ENCODE results near the gene CASZ1. TPM values are rescaled to one million over a fixed set of nuclear protein-coding genes. Genes with fewer than 3 reads are reported as not detected.

The CASZ1 gene
- total RNA-seq, 1 experiment from 2014 or later: 15.2 TPM

DNA sequence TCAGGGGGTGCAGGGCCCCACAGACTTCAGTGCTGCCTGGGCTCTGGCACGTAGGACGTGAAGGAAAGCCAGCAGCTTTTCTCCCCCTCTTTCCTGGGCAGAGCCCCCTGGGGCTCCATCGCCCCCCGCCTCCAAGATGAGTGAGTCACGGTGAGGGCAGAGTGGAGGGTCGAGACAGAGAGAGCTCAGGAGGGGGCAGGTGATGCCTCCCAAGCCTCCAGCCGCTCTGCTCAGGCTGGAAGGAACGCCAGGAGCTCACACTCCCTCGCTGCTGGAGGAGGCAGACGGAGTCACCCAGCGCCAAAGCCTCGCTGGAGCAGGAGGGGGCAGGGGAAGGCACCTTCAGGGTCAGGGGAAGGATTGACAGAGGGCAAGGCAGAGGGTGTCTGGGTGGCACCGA is 119.5 kb downstream of the CASZ1 start:
- ChIA-PET CTCF (no interaction called here), POLR2A (ENCODE audit: unreplicated experiment) (no interaction called here)
- no peak for TF ChIP-seq EZH2 (IDR thresholded peaks at IDR 0.05; ENCODE audit: low read depth)
- TF ChIP-seq, protein P1, sequence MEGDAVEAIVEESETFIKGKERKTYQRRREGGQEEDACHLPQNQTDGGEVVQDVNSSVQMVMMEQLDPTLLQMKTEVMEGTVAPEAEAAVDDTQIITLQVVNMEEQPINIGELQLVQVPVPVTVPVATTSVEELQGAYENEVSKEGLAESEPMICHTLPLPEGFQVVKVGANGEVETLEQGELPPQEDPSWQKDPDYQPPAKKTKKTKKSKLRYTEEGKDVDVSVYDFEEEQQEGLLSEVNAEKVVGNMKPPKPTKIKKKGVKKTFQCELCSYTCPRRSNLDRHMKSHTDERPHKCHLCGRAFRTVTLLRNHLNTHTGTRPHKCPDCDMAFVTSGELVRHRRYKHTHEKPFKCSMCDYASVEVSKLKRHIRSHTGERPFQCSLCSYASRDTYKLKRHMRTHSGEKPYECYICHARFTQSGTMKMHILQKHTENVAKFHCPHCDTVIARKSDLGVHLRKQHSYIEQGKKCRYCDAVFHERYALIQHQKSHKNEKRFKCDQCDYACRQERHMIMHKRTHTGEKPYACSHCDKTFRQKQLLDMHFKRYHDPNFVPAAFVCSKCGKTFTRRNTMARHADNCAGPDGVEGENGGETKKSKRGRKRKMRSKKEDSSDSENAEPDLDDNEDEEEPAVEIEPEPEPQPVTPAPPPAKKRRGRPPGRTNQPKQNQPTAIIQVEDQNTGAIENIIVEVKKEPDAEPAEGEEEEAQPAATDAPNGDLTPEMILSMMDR (conservative IDR thresholded peaks at IDR 0.05): no peak
- H3F3A ChIP-seq (ENCODE audit: insufficient read depth, low read depth): no peaks in the 10 kb centered on the region
- intact Hi-C loops (cut with micrococcal nuclease; ENCODE audit: unreplicated experiment): no loop called here
- H3K9me3 ChIP-seq (ENCODE audit: insufficient read depth, low read depth): no peaks in the 10 kb centered on the region
- H3K4me2 ChIP-seq: no peak overlapping the region
- H3K36me3 ChIP-seq (ENCODE audit: low read depth): no peaks in the 10 kb centered on the region
- no TSS peak for BruUV-seq (replicated peaks)
- no peaks in the 10 kb centered on the region for H3K27me3 ChIP-seq (ENCODE audit: insufficient read depth, low read depth)
- no peak for DNase-seq
- H3K4me3 ChIP-seq: no peak overlapping the region
- no peak overlapping the region for H2AFZ ChIP-seq
- H3K4me1 ChIP-seq (replicated peaks; ENCODE audit: insufficient read depth): no peaks in the 10 kb centered on the region
- H3K79me2 ChIP-seq (ENCODE audit: low read depth): no peaks in the 10 kb centered on the region
- H3K9me2 ChIP-seq (ENCODE audit: insufficient read depth): no peaks in the 10 kb centered on the region
- no peaks in the 10 kb centered on the region for H4K20me1 ChIP-seq (ENCODE audit: insufficient read depth)
- H3K27ac ChIP-seq: no peak overlapping the region

DNA sequence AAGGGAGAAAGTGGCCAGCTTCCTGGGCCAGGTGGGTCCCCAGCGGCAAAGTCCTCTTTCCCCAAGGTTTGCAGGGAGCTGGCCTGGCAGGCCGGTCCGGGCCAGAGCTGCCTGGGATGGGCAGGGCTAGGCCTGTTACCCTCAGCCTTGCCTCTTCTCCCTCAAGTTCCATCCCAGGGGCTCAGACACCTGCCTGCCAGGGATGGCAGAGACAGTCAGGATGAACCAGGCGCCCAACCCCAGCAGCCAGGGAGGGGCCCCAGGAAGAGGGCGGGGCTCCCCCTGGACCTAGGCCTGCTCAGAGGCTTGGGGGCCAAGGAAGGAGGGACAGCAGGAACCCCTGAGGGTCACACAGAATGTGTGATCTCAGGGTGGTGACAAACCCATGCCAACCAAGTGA is 120.6 kb downstream of the CASZ1 start:
- POLR2A ChIA-PET (ENCODE audit: unreplicated experiment): no interaction called here
- H3K36me3 ChIP-seq (ENCODE audit: low read depth): no peaks in the 10 kb centered on the region
- H3K27ac ChIP-seq: no peak overlapping the region
- no peak overlapping the region for H3K4me3 ChIP-seq
- H3K27me3 ChIP-seq (ENCODE audit: insufficient read depth, low read depth): no peaks in the 10 kb centered on the region
- CTCF ChIA-PET: no interaction called here
- H3K4me2 ChIP-seq: no peak overlapping the region
- H3K79me2 ChIP-seq (ENCODE audit: low read depth): no peaks in the 10 kb centered on the region
- no peaks in the 10 kb centered on the region for H3K4me1 ChIP-seq (replicated peaks; ENCODE audit: insufficient read depth)
- H4K20me1 ChIP-seq (ENCODE audit: insufficient read depth): no peaks in the 10 kb centered on the region
- no peaks in the 10 kb centered on the region for H3F3A ChIP-seq (ENCODE audit: insufficient read depth, low read depth)
- TF ChIP-seq, protein P1 (conservative IDR thresholded peaks at IDR 0.05): no peak
- no peak for TF ChIP-seq EZH2 (IDR thresholded peaks at IDR 0.05; ENCODE audit: low read depth)
- H2AFZ ChIP-seq: no peak overlapping the region
- no peaks in the 10 kb centered on the region for H3K9me2 ChIP-seq (ENCODE audit: insufficient read depth)
- H3K9me3 ChIP-seq (ENCODE audit: insufficient read depth, low read depth): no peaks in the 10 kb centered on the region
- DNase-seq: no peak
- no TSS peak for BruUV-seq (replicated peaks)
- intact Hi-C loops (cut with micrococcal nuclease; ENCODE audit: unreplicated experiment): no loop called here

DNA sequence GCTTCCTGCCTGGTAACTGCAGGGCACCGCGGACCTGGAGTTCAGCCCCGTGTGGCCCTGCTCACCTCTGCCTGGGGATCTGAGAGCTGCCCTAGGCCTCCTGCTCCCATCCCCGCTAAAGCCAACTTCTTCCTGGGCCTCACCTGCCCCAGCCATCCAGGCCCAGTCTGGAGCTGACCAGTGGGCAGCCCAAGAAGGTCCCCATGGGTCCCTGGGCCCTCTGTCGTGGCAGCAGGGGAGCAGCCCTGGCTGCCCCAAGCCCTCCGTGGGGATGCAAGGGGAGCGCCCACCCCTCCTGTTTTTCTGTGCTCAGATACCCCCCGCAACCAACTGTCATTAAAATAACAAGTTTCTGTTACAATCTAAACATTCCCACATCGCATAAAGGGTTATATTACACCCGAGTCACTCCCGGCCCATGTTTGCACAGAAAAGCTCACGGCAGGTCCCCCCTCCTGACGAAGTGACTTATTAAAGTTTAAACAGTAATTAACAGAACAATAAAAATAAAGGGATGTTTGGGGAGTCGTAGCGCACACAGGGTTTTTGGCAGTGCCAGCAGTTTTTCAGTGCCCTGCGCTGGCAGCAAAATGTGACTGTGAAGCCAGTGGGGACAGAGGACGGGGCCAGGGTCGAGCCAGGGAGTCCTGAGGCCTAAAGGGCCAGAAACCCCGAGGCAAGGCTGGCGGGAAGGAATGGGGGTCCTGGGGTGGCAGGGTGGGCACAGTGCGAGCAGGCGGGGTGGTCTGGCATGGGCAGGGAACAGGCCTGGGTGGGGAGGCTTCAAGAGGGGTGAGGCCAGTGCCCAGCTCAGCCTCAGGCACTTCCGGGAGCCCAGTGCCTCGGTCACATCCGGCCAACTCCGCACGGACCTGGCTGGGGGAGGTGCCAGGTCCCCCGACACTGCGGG is 121.5 kb downstream of the CASZ1 start:
- no TSS peak for BruUV-seq (replicated peaks)
- Histone ChIP-seq H2AFZ (no peak overlapping the region), H3K27ac (no peak overlapping the region), H3K79me2 (ENCODE audit: low read depth) (no peaks in the 10 kb centered on the region), H3K36me3 (ENCODE audit: low read depth) (no peaks in the 10 kb centered on the region), H3K4me1 (replicated peaks; ENCODE audit: insufficient read depth) (no peaks in the 10 kb centered on the region), H3K9me2 (ENCODE audit: insufficient read depth) (no peaks in the 10 kb centered on the region), H3K4me2 (no peak overlapping the region), H3K27me3 (ENCODE audit: insufficient read depth, low read depth) (no peaks in the 10 kb centered on the region), H3K4me3 (no peak overlapping the region), H3K9me3 (ENCODE audit: insufficient read depth, low read depth) (no peaks in the 10 kb centered on the region), H4K20me1 (ENCODE audit: insufficient read depth) (no peaks in the 10 kb centered on the region), H3F3A (ENCODE audit: insufficient read depth, low read depth) (no peaks in the 10 kb centered on the region)
- TF ChIP-seq, protein P1 (conservative IDR thresholded peaks at IDR 0.05): no peak
- no peak for TF ChIP-seq EZH2 (IDR thresholded peaks at IDR 0.05; ENCODE audit: low read depth)
- POLR2A ChIA-PET (ENCODE audit: unreplicated experiment): no interaction called here
- DNase-seq: no peak
- intact Hi-C loops (cut with micrococcal nuclease; ENCODE audit: unreplicated experiment): no loop called here
- CTCF ChIA-PET: no interaction called here

All from PC-9 (cell line).